Measurements from ENCODE around the gene MRPS5.

DNA sequence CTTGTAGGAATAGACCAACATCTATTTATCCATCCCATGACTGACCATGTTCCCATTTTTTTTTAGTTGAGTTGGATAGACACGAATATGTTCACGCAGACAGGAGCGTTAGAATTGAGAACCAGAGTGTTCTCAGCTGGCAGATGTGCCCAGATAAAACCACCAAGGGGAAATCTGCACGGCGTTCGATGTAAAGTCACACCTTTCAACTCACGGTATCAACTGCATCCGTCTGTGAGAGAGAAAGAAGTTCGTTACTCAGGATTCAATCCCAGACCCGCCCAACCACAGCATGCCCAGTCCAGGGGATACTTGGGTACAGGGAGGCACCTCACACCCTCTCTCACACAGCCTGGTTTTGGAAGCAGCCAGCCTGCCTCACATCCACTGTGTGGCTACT is 70.0 kb downstream of the MRPS5 start:
- no peak for TF ChIP-seq POLR2A (IDR thresholded peaks at IDR 0.05)
- TF ChIP-seq, protein P1, sequence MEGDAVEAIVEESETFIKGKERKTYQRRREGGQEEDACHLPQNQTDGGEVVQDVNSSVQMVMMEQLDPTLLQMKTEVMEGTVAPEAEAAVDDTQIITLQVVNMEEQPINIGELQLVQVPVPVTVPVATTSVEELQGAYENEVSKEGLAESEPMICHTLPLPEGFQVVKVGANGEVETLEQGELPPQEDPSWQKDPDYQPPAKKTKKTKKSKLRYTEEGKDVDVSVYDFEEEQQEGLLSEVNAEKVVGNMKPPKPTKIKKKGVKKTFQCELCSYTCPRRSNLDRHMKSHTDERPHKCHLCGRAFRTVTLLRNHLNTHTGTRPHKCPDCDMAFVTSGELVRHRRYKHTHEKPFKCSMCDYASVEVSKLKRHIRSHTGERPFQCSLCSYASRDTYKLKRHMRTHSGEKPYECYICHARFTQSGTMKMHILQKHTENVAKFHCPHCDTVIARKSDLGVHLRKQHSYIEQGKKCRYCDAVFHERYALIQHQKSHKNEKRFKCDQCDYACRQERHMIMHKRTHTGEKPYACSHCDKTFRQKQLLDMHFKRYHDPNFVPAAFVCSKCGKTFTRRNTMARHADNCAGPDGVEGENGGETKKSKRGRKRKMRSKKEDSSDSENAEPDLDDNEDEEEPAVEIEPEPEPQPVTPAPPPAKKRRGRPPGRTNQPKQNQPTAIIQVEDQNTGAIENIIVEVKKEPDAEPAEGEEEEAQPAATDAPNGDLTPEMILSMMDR (IDR thresholded peaks at IDR 0.05 in 4 of 5, conservative IDR thresholded peaks at IDR 0.05 in 1 of 5) = no peak

All from gastrocnemius medialis (tissue), 4 donors.